GM19043 (cell line): ENCODE data around the gene SLC17A9.

Experiments
- ATAC-seq: cut with Tn5 transposase; IDR thresholded peaks from one replicate; pipeline ENCODE4 v1.9.1; 2021; ENCODE audit warnings: low read depth; ENCODE audit not compliant: unreplicated experiment

Gene SLC17A9

DNA sequence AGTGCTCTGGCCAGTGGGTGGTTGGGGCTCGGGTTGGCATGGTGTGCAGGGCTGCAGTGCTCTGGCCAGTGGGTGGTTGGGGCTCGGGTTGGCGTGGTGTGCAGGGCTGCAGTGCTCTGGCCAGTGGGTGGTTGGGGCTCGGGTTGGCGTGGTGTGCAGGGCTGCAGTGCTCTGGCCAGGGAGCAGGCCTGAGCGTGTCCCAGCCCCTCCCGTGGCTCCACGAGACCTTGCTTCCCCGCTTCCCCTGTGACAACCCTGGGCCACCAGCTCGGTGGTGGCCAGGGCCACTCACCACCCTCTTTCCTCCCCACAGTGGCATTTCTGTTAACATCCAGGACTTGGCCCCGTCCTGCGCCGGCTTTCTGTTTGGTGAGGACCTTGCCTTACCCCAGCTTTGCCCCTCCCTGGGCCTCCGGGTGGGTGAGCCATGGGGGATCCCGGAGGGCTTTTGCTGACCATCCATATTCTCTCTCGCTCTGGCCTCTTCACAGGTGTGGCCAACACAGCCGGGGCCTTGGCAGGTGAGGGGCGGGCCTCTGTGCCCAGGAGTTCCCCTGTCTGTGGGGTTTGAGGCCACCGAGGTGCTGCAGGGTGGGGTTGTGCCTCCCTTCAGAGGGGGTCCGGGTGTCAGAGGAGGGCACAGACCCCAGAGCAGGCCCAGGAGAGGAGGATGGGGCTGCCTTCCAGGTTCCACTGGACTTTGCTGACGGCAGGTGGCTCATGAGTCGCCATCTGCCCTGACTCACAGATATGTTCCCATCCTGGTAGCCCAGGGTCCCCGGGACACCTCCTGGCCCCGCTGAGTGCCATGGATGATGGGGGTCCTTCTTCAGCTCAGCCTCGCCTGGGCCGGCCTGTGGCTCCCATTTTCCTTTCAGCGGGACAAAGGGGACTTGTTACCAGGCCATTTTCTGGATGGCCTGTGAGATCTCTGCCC, 14.0 kb downstream of the SLC17A9 start:
- ATAC-seq, result no peak

DNA sequence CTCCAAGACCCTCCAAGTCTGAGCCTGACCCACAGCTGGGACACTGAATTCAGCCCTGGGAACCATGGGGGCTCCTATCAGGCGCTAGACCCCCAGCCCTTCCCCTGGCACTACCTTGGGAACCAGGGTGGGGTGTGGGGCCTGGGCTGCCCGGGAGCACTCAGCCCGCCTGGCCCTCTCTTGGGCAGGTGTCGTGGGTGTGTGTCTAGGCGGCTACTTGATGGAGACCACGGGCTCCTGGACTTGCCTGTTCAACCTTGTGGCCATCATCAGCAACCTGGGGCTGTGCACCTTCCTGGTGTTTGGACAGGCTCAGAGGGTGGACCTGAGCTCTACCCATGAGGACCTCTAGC, 14.6 kb downstream of the SLC17A9 start:
- ATAC-seq, result no peak

DNA sequence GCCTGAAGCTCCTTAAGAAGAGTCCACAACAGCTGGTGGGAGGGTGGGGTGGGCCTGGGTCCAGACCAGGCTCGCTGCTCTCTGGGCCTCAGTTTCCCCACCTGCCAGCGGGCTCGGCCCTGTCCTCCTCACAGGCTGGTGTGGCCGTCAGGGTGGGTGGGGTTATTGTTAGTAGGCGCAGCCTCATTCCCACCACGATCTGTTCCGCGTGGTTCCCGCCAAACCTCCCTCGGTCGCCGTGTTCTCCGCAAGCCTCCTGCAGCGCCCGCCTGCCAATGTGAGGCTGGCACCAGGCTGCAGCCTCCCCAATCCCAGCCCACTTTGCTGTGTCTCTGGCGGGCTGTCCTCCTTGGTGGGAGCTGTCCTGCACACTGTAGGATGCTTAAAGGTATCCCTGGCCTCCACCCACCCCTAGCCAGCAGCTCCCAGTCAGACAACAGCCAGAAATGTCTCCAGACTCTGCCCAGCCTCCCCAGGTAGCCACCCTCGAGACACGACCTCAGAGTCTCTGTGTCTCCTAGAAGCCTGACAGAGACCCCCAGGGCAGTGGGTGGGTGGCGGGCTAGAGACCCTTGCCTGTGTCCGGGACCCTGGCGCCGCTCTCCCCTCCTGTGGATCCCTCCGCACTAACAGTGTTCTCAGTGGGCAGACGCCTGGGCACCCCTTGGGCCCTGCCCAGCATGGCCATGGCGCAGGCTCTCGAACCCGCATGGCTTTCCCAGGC, 15.3 kb downstream of the SLC17A9 start:
- ATAC-seq, result no peak

DNA sequence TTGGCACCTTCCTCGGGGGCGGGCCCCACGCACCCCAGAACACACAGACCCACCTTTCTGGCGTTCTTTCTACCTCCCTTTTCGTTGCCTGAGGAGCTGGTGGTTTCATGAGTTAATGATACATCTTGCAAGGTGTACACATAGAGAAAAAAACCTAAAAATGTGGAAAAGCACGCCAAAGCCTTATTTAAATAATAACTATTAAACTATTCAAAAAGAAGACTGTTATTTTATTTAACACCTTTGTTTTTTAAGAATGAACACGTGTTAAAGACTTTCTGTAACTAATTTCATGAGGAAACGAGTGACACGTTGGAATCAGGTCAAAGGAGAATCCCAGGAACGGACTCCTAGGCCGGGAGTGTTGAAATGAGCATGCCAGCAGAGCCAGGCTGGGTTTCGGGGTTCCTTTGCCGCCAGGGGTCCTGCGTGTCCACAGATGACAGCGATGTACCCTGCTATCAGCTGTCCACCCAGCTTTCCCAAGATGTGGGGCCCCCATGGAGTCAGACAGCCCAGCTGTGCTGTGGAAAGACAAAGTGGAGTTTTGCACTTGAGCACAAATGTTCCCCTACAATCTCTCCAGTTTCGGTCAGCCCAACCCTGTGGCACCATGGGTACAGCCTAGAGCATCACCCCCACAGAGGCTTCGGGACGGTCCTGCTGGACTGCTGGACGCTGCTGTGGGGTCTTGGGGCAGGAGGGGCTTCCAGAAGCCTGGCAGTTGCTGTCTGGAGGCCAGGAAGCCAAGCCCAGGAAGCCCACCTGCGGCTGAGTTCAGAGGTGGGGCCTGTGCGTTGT, 16.1 kb downstream of the SLC17A9 start:
- ATAC-seq, result no peak

DNA sequence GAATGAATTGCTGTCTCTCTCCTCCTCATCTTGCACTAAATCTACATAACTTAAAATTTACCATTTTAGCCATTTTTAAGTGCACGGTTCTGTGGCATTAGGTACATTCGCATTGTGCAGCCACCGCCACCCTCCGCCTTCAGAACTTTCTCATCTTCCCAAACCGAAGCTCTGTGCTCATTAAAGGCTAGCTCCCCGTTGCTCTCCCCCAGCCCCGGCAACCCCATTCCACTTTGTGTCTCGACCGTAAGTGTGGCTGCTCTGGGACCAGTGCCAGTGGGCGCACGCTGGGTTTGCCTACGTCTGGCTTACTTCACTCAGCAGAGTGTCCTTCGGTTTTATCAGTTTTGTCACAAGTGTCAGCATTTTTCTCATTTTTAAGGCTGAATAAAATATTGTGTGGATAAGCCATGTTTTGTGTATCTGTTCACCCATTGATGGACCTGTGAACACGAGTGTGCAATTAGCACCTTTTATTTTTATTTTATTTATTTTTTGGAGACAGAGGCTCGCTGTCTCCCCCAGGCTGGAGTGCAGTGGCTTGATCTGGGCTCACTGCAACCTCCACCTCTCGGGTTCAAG, 16.8 kb downstream of the SLC17A9 start:
- ATAC-seq, result no peak

DNA sequence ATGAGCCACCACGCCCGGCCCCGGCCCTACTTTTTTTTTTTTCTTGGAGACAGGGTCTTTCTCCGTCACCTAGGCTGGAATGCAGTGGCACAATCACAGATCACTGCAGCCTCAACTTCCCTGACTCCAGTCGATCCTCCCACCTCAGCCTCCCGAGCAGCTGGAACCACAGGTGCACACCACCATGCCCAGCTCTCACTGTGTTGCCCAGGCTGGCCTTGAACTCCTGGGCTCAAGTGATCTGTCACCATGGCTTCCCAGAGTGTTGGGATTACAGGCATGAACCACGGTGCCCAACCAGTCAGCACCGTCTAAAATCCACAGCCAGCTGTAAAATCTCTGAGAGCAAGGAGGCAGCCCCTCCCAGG, 17.4 kb downstream of the SLC17A9 start:
- ATAC-seq, result no peak

DNA sequence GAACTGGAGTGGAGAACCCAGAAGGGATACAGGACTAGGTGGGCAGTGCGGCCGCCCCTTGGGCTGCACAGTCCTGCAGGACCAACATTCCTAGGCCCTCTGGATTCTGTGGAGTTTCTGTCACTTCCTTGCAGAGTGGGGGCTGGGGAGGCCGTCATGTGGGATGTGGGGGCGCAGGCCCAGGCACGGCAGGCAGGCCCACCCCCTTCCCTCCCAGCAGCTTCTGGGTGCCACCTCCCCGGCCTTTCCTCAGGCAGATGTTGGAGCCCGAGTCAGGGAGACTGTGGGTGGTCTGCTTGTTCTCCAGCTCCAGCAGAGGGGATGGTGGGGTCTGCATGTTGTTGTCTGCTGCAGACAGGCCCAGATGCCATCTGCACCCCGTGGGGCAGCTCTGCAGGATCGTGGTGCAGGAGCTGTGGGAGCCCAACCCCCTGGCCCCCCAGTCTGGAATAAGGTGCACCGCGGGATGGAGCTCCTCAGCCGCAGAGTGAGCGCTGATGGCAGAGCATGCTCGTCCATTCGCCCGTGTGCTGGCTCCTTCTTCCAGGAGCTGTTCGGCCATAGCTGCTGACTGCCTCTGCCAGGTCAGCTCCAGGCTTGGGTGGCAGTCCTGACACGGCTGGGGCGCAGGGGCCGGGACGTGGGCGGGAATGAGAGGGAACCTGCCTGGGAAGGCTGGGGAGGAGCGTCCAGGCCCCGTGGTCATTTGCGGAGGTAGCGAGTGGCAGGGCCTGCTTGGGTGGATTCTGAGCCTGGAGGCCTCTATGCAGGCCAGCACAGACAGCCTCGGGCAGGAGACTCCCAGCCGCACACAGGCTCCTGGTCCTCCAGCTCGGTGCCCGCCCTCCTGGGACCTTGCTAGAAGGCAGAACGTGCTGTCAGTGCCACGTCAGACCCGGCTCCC, 18.1 kb downstream of the SLC17A9 start:
- ATAC-seq, result no peak

DNA sequence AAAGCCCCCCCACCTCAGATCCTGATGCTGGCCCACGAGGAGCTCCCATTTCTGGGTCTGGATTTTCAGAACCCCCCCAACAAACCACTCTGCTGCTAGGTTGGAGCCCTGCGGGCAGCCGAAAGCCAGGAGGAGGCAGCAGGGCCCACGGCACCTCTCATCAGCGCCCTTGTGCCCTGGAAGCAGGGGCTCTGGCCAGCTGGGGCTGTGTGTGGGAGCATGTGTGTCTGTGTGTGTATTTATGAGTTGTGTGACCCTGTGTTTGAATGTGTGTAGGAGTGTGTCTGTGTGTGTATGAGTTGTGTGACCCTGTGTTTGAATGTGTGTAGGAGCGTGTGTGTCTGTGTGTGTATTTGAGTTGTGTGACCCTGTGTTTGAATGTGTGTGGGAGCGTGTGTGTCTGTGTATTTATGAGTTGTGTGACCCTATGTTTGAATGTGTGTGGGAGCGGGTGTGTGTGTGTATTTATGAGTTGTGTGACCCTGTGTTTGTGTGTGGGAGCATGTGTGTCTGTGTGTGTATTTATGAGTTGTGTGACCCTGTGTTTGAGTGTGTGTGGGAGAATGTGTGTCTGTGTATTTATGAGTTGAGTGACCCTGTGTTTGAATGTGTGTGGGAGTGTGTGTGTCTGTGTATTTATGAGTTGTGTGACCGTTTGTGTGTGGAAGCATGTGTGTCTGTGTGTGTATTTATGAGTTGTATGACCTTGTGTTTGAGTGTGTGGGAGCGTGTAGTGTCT, 18.9 kb downstream of the SLC17A9 start:
- ATAC-seq, result no peak

DNA sequence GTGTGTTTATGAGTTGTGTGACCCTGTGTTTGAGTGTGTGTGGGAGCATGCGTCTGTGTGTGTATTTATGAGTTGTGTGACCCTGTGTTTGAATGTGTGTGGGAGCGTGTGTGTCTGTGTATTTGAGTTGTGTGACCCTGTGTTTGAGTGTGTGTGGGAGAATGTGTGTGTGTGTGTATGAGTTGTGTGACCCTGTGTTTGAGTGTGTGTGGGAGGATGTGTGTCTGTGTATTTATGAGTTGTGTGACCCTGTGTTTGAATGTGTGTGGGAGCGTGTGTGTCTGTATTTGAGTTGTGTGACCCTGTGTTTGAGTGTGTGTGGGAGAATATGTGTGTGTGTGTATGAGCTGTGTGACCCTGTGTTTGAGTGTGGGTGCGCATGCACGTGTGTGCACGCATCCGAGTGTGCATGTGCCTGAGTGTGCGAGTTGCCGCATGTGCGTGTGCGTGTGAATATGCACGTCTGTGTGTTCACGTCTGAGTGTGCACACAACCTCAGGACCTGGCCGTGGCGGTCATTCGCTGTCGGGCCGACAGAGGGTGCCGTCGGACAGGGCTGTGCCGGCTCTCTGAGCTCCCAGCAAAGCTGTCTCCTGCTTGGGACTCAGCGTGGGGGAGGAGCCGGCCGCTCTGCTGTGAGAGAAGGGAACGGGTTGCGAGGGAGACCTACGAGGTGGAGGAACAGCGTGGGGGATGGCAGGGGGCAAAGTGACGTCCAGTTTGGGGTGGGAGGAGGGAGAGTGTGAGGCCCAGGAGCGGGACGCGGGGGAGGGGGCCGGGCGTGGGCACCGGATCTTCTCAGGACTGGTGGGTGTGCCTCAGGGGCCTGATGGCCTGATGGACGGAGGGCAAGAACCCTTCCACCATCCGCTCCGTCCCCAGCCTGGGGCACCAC, 19.7 kb downstream of the SLC17A9 start:
- ATAC-seq, result no peak

DNA sequence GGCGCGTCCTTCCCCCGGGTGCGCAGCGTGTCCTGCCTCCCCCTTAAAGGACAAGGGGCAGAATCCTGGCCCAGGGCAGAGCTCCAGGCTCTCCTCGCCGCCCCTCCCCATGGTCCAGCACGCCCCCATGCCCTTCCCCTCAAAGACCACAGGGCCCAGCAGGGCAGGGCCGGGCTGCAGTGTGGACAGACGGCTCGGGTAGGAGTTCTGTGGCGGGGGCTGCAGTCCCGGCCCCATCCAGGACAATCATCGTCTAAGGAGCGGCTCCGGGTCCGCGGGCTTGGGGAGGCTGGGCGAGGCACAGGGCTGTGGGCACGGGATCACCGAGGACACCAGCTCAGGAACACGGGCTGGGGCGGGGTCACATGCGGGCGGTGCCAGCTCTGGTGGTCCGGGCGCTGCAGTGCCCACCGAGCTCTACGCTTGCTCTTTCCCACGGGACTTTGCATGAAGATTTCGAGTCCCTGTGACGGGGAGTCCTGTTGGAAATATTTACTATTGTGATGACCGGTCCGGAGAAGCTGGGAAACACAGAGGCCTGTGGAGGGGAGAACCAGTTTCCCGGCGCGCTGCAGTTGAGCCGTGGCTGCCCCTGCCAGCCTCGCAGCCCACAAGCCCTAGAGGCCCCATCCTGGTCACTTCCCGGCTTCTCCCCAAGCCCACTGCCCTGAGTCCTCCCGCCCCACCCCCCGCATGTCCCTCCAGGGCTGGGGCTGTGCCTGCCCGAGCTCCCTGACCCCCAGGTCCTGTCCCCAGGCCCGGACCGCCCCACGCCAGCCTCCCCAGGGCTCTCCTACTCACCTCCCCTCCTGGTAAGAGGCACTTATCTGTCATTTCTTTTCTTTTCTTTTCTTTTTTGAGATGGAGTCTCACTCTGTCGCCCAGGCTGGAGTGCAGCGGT, 20.6 kb downstream of the SLC17A9 start:
- no peak for ATAC-seq

DNA sequence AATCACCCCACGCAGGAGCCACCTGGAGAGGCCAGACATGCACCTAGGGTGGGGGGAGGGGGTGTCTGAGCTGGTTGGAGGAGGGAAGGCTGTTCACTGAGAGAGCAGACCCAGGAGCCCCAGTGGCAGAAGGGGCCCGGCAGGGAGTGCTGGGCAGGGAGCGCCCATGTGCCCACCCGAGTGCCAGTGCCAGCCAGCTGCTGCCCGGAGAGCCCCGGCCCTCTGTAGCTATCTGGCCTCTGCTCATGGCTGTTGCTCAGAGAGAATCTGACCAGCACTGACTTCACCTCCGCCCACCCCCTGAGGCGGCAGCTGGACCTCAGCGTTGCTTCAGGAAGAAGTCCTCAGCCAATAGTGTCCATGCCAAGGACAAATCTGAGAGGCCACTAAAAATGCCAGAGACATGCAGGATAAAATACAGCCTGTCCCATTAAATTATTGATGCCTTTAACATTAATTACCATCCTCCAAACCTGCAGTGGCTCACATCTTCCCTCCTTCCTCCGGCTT, 22.8 kb downstream of the SLC17A9 start:
- ATAC-seq, result no peak

DNA sequence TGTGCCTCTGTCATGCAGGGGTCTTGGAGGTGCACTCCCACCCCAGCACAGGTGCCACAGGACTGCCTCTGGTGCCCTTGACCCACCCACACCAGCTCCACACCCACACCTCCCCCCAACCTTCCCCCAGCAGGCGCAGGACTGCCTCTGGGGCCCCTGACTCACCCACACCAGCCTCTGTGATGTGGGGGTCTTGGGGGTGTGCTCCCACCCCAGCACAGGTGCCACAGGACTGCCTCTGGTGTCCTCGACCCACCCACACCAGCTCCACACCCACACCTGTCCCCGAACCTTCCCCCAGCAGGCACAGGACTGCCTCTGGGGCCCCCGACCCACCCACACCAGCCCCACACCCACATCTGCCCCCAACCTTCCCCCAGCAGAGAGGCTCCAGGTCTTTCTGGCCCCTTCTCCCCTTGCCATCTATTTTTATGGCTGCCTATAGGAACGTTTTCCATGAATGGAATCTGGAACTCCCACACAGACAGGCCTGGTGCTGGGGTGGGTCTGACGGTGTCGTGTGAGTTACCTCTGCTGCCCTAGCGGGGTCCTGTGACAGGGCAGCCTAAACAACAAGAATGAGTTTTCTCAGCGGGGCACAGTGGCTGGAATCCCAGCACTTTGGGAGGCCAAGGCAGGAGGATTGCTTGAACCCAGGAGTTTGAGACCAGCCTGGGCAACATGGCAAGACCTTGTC, 23.5 kb downstream of the SLC17A9 start:
- no peak for ATAC-seq

DNA sequence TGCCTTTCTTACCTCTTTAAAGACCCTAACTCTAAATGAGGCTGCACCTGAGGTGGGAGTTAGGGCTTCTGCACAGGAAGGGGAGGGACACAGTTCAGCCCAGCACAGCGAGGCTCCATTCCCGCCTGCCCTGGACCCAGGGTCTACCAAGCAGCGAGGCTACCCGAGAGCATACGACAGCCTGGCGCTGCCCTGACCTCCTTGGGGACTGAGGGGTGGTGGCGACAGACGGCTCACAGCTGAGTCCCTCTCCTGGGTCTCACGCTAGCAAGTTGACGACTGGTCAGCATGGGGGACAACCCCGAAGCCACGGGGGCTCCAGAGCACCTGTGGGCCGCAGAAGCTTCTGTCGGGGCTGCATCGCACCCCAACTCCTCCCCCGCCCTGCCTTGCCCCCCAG, 24.4 kb downstream of the SLC17A9 start:
- ATAC-seq, result no peak

DNA sequence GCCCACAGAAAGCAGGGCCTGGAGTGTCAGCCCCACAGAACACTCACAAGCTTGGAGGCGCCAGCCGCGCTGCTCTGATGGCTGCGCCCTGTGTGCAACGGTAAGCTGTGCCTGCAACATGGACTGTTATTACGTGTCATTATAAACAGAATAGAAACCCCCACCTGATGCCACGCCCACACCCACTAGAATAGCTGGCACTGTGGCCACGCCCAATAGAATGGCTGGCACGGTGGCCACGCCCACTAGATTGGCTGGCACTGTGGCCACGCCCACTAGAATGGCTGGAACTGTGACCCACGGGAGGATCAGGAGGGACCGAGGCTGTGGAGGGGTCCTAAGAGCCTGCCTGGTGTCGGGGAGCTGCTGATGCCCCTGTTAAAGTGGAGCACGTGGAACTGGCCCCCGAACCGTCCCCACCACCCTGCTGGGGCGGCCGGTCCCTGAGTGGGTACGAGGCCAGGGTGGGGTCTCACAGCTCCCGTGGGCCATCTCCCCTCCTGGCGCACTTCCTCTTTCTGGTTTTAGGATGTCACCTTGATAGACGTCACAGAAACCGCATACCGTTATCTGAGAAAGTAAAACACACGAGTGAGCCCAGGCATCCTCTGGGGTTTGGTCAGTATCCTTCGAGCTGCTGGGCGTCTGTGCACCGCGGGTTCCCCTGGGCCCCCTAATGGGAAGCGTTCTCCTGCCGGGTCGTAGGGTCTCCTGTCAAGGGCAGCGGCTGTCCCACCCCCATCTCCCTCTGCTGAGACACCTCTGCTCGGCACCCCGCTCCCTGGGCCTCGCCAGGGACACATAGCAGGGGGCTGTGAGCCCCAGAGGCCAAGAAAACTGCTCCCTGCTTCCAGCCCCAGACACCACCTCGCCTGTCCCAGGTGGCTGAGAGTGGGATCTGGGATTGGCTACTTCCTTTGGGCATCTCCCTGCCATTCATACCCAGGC, 25.4 kb downstream of the SLC17A9 start:
- ATAC-seq, result no peak

DNA sequence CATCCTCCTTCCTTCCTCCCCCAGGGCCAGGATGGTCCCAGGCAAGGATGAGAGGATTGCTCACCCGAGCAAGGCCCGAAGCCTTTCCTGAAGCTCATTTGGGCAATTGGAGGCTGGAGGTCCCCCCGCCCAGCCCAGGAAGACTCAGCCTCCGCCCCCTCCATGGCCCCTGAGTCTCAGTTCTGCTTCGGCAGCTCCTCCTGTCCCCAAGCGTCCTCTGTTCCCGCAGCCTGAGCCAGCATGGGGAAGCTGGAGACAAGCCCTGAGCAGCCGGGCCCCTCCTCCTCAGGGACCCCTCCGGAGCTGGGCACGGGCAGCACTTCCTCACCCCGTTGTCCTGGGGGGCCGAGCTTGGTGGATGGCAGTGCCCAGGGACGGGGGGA, 26.0 kb downstream of the SLC17A9 start:
- no peak for ATAC-seq
